ENCODE measurements around the gene CCR7.

Gene CCR7

DNA sequence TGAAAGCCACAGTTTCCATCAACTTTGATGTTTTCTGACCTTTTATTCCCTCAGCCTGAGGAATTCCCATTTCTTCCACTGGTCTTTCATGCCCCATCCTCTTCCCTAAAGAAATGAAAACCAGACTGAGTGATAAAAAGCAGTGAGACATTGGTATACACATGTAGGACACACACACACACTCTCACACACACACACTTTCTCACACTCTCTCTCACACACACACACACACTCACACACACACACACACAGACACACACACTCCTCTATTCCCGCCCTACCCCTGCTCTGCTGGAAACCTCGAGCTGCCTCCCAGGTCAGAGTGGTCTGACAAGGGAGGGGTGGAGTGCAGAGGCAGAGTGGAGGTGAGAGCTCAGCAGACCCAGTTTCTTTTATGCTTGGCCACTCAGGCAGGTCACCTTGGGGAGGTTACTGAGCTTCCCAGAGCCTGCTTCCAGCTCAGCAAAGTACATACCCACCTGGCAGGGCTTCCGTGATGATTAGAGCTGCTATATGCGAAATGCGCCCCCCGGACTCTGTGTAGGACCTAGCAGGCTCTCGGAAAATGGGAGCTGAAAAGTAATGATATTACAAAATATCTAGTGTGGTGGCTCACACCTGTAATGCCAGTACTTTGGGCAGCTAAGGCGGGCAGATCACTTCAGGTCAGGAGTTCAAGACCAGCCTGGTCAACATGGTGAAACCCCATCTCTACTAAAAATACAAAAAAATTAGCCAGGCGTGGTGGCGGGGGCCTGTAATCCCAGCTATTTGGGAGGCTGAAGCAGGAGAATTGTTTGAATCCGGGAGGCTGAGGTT lies 30.7 kb downstream of the CCR7 start:
- TF ChIP-seq, protein P1, sequence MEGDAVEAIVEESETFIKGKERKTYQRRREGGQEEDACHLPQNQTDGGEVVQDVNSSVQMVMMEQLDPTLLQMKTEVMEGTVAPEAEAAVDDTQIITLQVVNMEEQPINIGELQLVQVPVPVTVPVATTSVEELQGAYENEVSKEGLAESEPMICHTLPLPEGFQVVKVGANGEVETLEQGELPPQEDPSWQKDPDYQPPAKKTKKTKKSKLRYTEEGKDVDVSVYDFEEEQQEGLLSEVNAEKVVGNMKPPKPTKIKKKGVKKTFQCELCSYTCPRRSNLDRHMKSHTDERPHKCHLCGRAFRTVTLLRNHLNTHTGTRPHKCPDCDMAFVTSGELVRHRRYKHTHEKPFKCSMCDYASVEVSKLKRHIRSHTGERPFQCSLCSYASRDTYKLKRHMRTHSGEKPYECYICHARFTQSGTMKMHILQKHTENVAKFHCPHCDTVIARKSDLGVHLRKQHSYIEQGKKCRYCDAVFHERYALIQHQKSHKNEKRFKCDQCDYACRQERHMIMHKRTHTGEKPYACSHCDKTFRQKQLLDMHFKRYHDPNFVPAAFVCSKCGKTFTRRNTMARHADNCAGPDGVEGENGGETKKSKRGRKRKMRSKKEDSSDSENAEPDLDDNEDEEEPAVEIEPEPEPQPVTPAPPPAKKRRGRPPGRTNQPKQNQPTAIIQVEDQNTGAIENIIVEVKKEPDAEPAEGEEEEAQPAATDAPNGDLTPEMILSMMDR (conservative IDR thresholded peaks at IDR 0.05; ENCODE audit: low read length), result peak; percentile 8; the same call in 1 of the 2 replicates
- peak; percentile 59 for DNase-seq (ENCODE audit: low read depth)

DNA sequence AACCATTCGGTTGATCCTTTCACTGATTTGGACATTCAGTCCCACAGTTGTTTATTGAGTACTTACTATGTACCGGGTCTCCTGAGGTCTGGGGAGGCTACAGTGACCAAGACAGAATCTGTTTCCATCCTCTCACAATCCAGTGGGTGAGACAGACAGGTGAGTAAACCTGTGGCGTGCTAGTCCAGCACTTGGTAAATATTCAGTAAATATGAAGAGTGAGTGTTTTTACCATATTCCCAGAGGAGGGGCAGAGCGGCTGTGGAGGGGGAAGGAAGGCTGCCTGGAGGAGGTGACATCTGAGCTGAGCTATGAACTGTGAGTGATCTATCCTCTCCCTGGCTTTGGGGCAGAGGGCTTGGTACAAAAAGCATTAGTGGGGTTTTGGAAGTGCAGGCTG lies 31.4 kb downstream of the CCR7 start:
- TF ChIP-seq, protein P1 (conservative IDR thresholded peaks at IDR 0.05; ENCODE audit: low read length), result no peak
- no peak for DNase-seq (ENCODE audit: low read depth)
- H3K4me3 ChIP-seq (ENCODE audit: low read length), result no peak overlapping the region; the same call in 1 of the 2 replicates

More for the DNA sequence above, 30.7 kb downstream of the CCR7 start:
- no peak overlapping the region for H3K4me3 ChIP-seq (ENCODE audit: low read length)

DNA sequence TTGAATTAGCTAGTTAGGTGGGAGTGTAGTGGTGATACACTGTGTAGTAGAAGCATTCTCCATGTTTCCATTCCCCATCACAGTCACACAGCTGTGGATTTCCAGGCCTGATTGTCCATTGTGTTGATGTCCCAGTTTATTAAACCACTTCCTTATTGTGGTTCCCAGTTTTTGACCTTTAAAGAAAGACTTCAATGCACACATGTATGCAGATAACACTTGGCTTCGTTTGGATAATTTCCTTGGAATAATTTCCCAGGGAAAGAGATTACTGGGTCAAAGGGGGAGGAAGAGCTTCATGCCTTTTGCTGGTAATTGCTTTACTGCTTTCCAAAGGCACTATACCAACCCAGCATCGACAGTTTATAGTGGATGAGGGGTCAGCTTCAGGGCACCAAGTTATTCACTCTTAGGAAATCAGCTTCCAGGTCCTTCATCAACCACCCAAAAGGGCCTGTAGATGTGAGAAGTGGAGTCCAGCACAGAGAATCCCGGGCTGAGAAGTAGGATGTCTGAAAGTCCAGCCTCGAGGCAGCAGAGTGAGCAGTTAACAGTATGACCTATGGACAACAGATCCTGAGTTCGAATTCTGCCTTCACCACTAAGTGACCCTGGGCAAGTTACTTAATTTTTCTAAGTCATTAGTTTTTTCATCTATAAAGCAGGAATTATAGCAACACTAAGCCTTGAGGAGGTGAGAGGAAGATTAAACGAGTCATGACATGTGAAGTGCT lies 32.6 kb downstream of the CCR7 start:
- TF ChIP-seq, protein P1 (conservative IDR thresholded peaks at IDR 0.05; ENCODE audit: low read length), result no peak
- DNase-seq (ENCODE audit: low read depth), result no peak
- no peak overlapping the region for H3K4me3 ChIP-seq (ENCODE audit: low read length)

DNA sequence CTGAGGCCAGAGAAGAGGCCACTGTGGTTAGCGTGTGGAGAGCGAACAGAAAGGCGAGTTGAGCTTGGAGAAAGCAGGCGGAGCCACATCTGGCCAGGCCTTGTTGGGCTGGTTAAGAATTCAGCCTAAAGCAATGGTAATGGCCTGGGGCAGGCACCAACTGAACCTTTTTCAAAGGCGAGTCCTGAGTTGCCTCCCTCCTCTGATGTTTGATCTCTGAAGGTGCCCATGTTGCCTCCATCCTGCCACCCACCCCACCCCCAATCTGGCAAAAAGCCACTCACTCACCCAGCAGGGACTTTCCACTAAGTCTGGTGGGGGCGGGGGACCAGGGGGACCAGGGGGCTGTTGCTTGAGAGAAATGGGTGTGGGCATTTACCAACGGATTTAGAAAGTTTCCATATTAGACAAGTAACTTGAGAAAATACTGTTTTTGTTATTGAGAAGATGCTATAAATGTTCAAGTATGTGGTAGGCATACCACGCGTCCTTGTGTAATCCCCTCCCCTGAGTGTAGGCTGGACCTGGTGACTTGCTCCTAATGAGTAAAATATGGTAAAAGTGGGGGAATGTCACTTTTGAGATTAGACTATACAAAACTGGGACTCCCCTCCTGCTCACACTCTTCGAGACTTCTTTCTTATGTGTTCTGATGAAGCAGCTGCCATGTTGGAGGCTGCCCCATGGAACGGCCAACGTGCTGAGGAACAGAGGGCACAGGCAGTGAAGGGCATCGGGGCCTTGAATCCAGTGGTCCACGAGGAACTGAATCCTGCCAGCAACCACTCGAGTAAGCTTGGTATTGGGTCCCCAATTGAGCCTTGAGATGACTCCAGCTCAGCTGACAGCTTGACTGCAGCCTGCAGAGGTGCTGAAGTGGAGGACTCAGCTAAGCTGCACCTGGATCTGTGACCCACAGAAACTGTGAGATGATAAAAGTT lies 34.0 kb downstream of the CCR7 start:
- DNase-seq (ENCODE audit: low read depth), result no peak
- TF ChIP-seq, protein P1 (conservative IDR thresholded peaks at IDR 0.05; ENCODE audit: low read length), result no peak
- H3K4me3 ChIP-seq (ENCODE audit: low read length), result no peak overlapping the region

DNA sequence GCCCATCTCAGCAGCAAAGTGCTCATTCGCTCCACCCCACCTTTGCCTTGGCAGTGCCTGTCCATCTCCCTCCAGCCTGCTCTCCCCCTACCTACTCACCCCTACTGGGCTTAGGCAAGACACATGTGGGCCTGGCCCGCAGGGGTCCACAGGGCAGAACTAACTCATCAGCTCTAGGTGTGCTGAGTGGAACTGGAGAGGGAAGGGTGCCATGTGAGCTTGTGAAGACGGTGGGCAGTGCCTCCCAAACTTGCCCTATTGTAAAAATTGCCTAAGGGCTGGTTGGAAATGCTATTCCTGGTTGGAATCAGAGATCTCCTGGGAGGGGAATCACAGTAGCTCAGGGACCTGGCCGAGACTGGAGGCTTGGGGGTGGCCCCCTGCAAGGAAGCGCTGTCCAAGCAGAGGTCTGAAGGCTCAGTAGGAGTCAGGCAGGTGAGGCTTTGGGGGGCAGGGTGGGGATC lies 34.7 kb downstream of the CCR7 start:
- no peak for DNase-seq (ENCODE audit: low read depth)
- no peak overlapping the region for H3K4me3 ChIP-seq (ENCODE audit: low read length)
- TF ChIP-seq, protein P1 (conservative IDR thresholded peaks at IDR 0.05; ENCODE audit: low read length), result no peak

DNA sequence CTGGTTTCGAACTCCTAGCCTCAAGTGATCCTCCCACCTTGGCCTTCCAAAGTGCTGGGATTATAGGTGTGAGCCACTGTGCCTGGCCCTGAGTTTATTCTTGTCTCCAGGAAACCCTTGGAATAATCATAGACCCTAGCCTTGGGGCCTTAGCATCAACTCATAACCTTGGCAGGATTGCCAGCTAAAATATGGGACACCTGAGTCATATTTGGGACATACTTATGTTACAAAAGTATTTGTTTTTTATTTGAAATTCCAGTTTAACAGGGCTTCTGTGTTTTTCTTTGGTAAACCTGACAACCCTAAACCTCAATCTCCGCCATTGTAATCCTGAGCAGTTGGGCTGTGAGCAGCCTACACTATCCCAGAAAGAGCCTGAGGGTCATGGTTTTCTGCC lies 35.3 kb downstream of the CCR7 start:
- TF ChIP-seq, protein P1 (conservative IDR thresholded peaks at IDR 0.05; ENCODE audit: low read length), result no peak
- H3K4me3 ChIP-seq (ENCODE audit: low read length), result no peak overlapping the region
- no peak for DNase-seq (ENCODE audit: low read depth)
